Measurements from ENCODE around the gene ELF4. TPM values are rescaled to one million over a fixed set of nuclear protein-coding genes. Genes with fewer than 3 reads are reported as not detected.

ELF4 gene
- total RNA-seq, 2 donors from 2014 or later: 1.6 to 3.6 TPM

GRCh38 chrX:130086447-130087206 is 23.7 kb downstream of the ELF4 start:
- no peaks in the 10 kb centered on the region for H3K9me3 ChIP-seq
- ATAC-seq (no peak), DNase-seq (no peak)
- no peak overlapping the region for H3K4me3 ChIP-seq
- no peaks in the 10 kb centered on the region for H3K4me1 ChIP-seq
- TF ChIP-seq CTCF (IDR thresholded peaks at IDR 0.05) (no peak), POLR2A (IDR thresholded peaks at IDR 0.05) (no peak)
- H3K36me3 ChIP-seq (replicated peaks in 1 of 2; ENCODE audit: insufficient read depth in 1 of 2, low read depth in 2 of 2): no peaks in the 10 kb centered on the region
- 51 to 54% methylated on average over 6 to 8 of the region's 13 CpGs for WGBS, 2 donors
- no peaks in the 10 kb centered on the region for H3K27me3 ChIP-seq
- intact Hi-C loops (cut with DNase I): no loop called here
- no peak overlapping the region for H3K27ac ChIP-seq

DNA sequence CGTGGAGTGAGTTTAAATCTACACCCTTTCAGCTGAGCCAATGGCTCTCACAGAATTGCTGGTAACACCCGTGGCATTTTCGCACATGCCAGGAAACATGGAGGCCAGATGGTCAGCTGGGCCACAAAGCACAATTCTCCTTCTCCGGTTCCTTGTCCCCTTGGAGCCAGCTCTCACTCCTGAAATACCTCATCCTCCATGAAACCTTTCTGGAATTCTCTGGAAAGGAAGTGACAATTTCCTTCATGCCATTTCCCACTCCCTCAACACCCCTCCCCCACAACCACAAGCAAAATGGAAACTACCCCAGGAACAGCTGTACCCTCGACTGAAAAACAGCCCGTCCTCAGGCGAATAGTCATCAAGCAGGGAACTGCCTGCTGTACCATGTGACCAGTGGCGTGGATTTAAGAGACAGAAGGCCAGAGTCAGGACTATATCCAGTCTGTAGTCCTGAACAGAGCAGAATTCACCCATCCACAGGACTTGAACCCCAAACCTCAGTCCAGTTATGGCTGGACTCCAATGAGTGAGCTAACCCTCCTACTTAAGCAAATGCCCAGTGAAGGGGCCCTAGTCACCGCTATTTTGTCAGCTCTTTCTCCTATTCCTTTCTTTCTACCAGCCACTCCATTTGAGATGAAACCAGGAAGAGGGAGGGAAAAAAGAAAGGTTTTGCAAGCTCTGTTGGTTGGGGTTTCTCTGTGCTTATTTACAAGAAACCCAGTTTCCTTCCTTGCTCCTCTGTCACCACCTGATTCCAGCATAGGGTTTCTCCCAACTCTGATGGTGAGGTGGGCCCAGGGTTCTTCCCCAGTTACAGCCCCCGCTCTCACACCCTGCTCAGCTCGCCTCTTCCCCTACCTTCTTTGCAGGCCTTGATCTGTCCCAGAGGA is 24.5 kb downstream of the ELF4 start:
- DNase-seq (no peak), ATAC-seq (no peak)
- TF ChIP-seq POLR2A (IDR thresholded peaks at IDR 0.05) (no peak), CTCF (IDR thresholded peaks at IDR 0.05) (no peak)
- Histone ChIP-seq H3K9me3 (no peaks in the 10 kb centered on the region), H3K4me1 (no peaks in the 10 kb centered on the region), H3K36me3 (replicated peaks in 1 of 2; ENCODE audit: insufficient read depth in 1 of 2, low read depth in 2 of 2) (no peaks in the 10 kb centered on the region), H3K27me3 (no peaks in the 10 kb centered on the region), H3K27ac (peak overlapping the region in 1 of 4 donors; percentile 8), H3K4me3 (no peak overlapping the region)
- 66 to 71% methylated on average over 6 to 11 of the region's 11 CpGs for WGBS, 2 donors
- intact Hi-C loops (cut with DNase I): no loop called here

DNA sequence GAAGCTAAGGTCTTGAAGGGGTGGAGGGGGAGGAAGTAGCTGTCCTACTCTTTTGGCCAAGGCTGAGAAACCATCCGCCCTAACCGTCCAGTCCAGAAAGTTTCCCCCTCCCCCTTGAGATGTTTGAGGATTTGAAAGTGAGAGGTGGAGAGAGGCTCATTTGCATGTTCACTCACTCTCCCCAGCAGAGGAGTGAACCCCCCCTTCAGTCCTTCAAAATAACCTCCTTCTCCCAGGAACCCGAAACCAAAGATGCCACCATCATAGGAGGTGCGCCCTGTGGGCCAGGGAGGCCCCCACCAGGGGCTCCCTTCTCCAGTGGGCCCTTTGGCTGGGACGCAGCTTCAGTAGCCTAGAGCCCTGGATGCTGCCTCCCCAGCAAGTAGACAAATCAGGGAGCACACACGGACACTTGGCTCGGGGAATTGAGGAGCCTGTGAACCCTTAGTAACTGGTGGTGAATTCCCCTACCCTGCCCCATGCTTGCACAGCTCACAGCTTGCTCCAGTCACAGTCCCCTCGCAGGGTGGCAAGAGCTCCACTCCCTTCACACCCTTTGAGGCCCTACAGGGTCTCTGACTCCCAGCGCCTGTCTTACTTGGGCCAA is 25.6 kb downstream of the ELF4 start:
- Histone ChIP-seq H3K4me3 (no peak overlapping the region), H3K9me3 (no peaks in the 10 kb centered on the region), H3K27me3 (no peaks in the 10 kb centered on the region), H3K36me3 (replicated peaks in 1 of 2; ENCODE audit: insufficient read depth in 1 of 2, low read depth in 2 of 2) (no peaks in the 10 kb centered on the region), H3K4me1 (no peaks in the 10 kb centered on the region), H3K27ac (no peak overlapping the region)
- no peak for ATAC-seq
- no peak for DNase-seq
- TF ChIP-seq CTCF (IDR thresholded peaks at IDR 0.05) (no peak), POLR2A (IDR thresholded peaks at IDR 0.05) (no peak)
- intact Hi-C loops (cut with DNase I): loop anchor here (5.0 kb wide), 1 partner anchor 108 kb away; no protein-coding TSS in a partner anchor
- WGBS, 2 donors: 62 to 69% methylated on average over 3 to 7 of the region's 9 CpGs

DNA sequence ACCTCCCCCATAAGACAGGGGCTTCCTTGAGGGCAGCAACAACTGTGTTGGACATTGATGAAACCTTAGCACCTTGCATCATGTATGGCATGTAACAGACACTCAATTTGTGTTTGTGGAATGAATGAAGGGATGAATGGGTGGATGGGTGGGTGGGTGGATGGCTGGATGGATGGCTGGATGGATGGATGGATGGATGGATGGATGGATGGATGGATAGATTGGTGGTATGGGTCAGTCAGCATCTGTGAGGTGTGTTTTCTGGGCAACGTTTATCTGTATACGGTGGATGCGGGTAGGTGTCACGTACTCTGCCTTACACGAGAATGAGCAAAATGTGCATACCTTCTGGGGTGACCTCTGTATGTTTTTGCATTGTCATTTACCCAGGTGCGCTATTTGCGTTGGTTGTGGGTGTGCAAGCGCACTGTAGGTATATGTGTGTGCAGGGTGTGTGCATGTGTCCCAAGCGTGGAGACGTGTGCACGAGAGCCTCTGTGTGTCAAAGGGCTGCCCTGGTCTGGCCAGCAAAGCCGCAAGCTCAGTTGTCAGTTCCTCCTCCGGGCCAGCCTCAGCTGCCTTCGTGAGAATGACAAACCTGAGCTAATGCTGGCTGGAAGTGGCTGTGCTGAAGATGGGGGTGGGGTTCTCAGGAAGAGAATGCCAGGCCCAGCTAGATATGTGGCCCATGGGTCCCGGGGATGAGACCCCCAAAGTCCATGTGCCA is 26.5 kb downstream of the ELF4 start:
- H3K4me3 ChIP-seq: no peak overlapping the region
- H3K27me3 ChIP-seq: no peaks in the 10 kb centered on the region
- no peaks in the 10 kb centered on the region for H3K4me1 ChIP-seq
- intact Hi-C loops (cut with DNase I): loop anchor here (5.0 kb wide), 1 partner anchor 108 kb away; no protein-coding TSS in a partner anchor
- 72 to 78% methylated on average over 6 to 10 of the region's 15 CpGs for WGBS, 2 donors
- TF ChIP-seq POLR2A (IDR thresholded peaks at IDR 0.05) (no peak), CTCF (IDR thresholded peaks at IDR 0.05) (no peak)
- no peak overlapping the region for H3K27ac ChIP-seq
- DNase-seq (peak in 1 of 4 donors; percentile 22), ATAC-seq (no peak)
- H3K9me3 ChIP-seq: no peaks in the 10 kb centered on the region
- no peaks in the 10 kb centered on the region for H3K36me3 ChIP-seq (replicated peaks in 1 of 2; ENCODE audit: insufficient read depth in 1 of 2, low read depth in 2 of 2)

Measured in body of pancreas (tissue), 4 donors.